Spinal cord (tissue), 10 donors: Measurements from ENCODE around the gene LCN15. TPM values are rescaled to one million over a fixed set of nuclear protein-coding genes. Genes with fewer than 3 reads are reported as not detected.
"Not testable (repeated sequence)": the region's sequence is repeated elsewhere in the genome, so short reads cannot be mapped to it uniquely, and the experiment has no call there.

ENCODE experiments used
- DNase-seq, 6 donors: peaks; one replicate each; pipeline versions ENCODE4 v3.0.0 to v3.0.0-alpha.2; 2013 to 2015; ENCODE audit warnings: low spot score in 6 of 6, low read depth in 4 of 6
- H3K27ac ChIP-seq: one replicate; pipeline ENCODE4 v1.5.1; 2013; ENCODE audit warnings: low read depth, low read length, control low read depth
- H3K27me3 ChIP-seq: one replicate; pipeline ENCODE4 v1.6.1; 2013; ENCODE audit warnings: low read length; ENCODE audit not compliant: control insufficient read depth, insufficient read depth
- H3K36me3 ChIP-seq: one replicate; pipeline ENCODE4 v1.6.1; 2013; ENCODE audit warnings: low read length; ENCODE audit not compliant: control insufficient read depth, insufficient read depth
- H3K4me1 ChIP-seq: one replicate; pipeline ENCODE4 v1.6.1; 2013; ENCODE audit warnings: low read length; ENCODE audit not compliant: control insufficient read depth, insufficient read depth
- H3K4me3 ChIP-seq: one replicate; pipeline ENCODE4 v1.5.1; 2013; ENCODE audit warnings: low read depth, low read length, control low read depth
- H3K9me3 ChIP-seq: one replicate; pipeline ENCODE4 v1.6.1; 2013; ENCODE audit warnings: low read length; ENCODE audit not compliant: control insufficient read depth, insufficient read depth
- WGBS: methylation state at CpG from one replicate; pipeline ENCODE4 v1.1.5; 2013; ENCODE audit warnings: missing lambda C conversion rate; ENCODE audit not compliant: insufficient coverage; 5-methylcytosine and 5-hydroxymethylcytosine counted together
- polyA plus RNA-seq, 2 donors: library from polyadenylated mRNA; unstranded; fragments of 120-200 nt; gene quantifications; one replicate each; pipeline ENCODE4 v1.2.1, GENCODE V29; 2013; ENCODE audit not compliant: insufficient read length in 2 of 2
- total RNA-seq, 2 donors: library from RNA; depleted of rRNA in 1 of 2; stranded (reverse); fragments of 120-200 nt in 1 of 2; fragments of >200 nt in 1 of 2; gene quantifications; one replicate each; pipeline versions ENCODE4 v1.2.3 to v1.2.4, GENCODE V29; 2013 to 2014
- donor health status: healthy.

LCN15 gene
- total and polyA plus RNA-seq, 4 donors, result 0.14 TPM; not detected in 3

DNA sequence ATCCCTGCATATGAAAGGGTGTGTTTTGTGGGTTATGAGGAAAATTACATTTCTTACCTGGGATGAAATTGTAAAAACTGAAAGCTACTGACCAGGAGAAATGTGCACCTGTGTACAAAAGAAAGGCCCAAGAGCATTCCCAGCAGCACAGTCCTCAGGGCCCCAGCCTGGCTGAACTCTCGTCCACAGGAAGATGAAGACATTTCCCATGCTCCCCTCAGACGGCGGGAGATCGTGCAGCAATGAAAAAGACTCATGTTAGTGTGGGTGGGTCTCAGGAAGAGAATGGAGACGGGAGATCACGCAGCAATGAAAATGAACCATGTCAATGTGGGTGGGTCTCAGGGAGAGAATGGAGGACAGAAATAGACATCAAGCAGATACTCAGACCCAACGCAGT is 12.6 kb upstream of the LCN15 start:
- no peak overlapping the region for H3K4me3 ChIP-seq
- no peaks in the 10 kb centered on the region for H3K36me3 ChIP-seq
- no peak for DNase-seq
- no peaks in the 10 kb centered on the region for H3K9me3 ChIP-seq
- WGBS, result 73% methylated on average over 7 of the region's 7 CpGs
- H3K27me3 ChIP-seq, result peaks cover 3% of the 10 kb centered on the region
- H3K4me1 ChIP-seq, result no peaks in the 10 kb centered on the region
- H3K27ac ChIP-seq, result peak overlapping the region; percentile 33

- H3K27ac ChIP-seq, result no peak overlapping the region
- DNase-seq, result no peak
- H3K27me3 ChIP-seq, result peaks cover 3% of the 10 kb centered on the region
- no peaks in the 10 kb centered on the region for H3K36me3 ChIP-seq
- WGBS, result 82% methylated on average over 5 of the region's 6 CpGs
- no peaks in the 10 kb centered on the region for H3K9me3 ChIP-seq
- no peaks in the 10 kb centered on the region for H3K4me1 ChIP-seq
- H3K4me3 ChIP-seq, result no peak overlapping the region
Observed at GRCh38 chr9:136775191-136775590, 10.9 kb upstream of the LCN15 start.

DNA sequence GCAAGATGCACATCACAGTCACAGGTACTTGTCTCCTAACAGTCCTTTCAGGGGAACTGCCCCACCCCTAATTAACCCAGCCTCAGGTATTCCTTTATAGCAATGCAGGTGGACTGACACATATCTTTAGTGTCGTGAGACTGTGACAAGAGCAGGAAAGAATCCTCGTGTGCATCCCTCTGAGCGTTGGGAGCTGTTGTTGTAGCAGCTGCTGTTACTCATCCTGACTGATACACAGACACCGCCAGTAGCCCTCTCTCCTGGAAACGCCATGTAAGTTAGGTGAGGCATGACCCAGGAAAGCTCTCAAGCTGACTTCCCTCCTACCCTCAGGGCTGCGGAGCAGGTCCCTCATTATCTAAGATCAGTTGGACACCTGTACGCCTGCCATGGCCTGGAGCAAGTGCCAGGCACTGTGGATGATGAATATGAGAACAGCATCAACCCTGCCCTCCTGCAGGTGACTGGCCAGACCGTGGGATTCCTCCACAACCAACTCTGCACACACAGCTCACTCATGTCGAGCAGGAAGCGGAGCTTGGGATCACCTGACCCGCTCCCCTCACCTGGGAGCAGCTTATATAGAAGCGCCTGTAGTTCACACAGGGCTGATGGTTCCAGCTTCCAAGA is 10.2 kb upstream of the LCN15 start:
- no peaks in the 10 kb centered on the region for H3K9me3 ChIP-seq
- 89% methylated on average over 12 of the region's 12 CpGs for WGBS
- H3K4me3 ChIP-seq, result no peak overlapping the region
- no peak for DNase-seq
- peaks cover 3% of the 10 kb centered on the region for H3K4me1 ChIP-seq
- H3K27me3 ChIP-seq, result peaks cover 3% of the 10 kb centered on the region
- no peaks in the 10 kb centered on the region for H3K36me3 ChIP-seq
- no peak overlapping the region for H3K27ac ChIP-seq

DNA sequence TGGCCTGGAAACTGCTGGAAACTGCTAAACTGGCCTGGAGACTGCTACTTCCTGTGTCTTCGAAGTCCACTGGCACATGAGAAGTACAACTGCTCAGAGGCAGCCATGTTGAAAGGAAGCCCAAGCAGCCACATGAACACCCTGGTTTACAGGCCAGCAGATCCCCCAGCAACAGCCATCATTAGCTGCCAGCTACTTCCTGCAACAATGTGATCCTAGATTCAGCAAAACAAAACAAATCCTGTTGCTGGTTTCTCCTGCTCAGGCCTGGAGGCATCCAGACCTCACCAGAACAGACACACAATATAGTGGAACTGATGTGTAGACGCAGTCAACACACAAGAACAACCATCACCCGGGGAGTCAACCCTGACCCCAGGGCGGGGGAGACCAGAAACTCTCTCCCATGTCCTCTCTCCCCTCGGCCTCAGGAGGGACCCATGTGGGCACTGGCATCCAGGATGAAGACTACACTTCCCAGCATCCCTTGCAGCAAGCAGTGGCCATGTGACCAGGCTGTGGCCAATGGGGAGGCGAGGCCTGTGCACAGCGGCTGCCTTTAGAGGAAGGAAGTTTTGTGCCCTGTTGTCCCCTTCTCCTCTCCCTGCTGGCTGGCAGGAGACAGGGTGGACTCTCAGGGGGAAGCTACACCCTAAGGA is 9.2 kb upstream of the LCN15 start:
- H3K9me3 ChIP-seq, result no peaks in the 10 kb centered on the region
- peak in 1 of 6 donors; percentile 58 for DNase-seq
- no peak overlapping the region for H3K27ac ChIP-seq
- peaks cover 3% of the 10 kb centered on the region for H3K4me1 ChIP-seq
- H3K27me3 ChIP-seq, result peaks cover 3% of the 10 kb centered on the region
- 87% methylated on average over 5 of the region's 7 CpGs for WGBS
- H3K4me3 ChIP-seq, result no peak overlapping the region
- no peaks in the 10 kb centered on the region for H3K36me3 ChIP-seq

DNA sequence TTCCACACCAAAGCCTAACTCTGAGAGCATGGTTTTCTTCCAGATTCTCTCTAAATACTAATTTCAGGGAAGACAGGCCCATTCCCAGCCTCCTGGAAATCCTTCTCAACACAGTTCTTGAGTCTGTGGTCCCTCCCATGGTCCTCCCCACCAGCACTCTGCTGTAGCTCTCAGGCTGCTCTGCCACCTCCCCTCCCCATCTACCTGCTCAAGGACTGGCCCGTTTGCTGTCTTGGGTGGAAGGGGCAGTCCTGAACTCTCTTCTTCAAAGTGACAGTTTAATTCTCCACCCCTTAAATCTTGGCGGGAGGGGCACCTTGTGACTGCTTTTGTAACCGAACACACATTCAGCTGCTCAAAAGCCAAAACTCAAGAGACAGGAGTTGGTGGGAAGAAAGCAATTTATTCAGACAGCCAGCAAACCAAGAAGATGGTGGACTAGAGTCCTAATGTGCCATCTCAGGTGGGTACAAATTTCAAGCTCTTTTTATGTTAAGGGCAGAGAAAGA is 7.6 kb upstream of the LCN15 start:
- WGBS, result no CpG with 5 or more reads among the region's 3 CpGs
- Histone ChIP-seq H3K4me1 (peaks cover 3% of the 10 kb centered on the region), H3K27ac (no peak overlapping the region), H3K27me3 (peaks cover 3% of the 10 kb centered on the region), H3K4me3 (no peak overlapping the region), H3K9me3 (no peaks in the 10 kb centered on the region), H3K36me3 (no peaks in the 10 kb centered on the region)
- no peak for DNase-seq

DNA sequence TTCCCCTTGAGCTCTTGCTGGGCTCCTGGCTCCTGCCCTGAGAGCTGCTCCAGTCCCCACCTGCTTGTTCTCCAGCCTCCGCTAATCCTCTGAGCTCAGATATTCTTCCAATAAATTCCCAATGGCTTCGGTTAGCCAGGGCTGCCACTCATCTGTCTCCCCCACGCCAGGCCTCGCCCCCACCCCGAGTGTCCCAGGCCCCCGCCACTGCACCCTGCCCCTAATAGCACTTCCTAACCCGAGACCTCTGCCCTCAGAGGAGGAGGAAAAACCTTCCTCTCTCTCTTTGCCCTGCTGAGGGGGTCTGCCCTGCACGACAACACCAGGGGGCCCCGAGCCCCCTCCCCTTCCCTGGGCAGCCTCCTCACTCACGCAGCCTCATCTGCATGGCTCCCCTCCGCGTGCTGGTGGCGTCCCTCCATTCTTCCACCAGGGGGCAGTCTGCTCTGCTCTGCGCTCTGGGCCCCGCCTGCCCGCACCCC is 5.4 kb upstream of the LCN15 start:
- Histone ChIP-seq H3K4me3 (no peak overlapping the region), H3K27ac (no peak overlapping the region), H3K4me1 (peaks cover 3% of the 10 kb centered on the region), H3K36me3 (no peaks in the 10 kb centered on the region), H3K9me3 (no peaks in the 10 kb centered on the region), H3K27me3 (peaks cover 3% of the 10 kb centered on the region)
- 22% methylated on average over 8 of the region's 16 CpGs for WGBS
- DNase-seq, result no peak

GRCh38 chr9:136766410-136767120 is 2.2 kb upstream of the LCN15 start:
- H3K36me3 ChIP-seq, H3K4me3 ChIP-seq, H3K9me3 ChIP-seq, H3K4me1 ChIP-seq, H3K27ac ChIP-seq: not testable (repeated sequence)
- WGBS, result 50% methylated on average over 11 of the region's 18 CpGs
- peak in 2 of 6 donors; percentile 34 to 71 for DNase-seq
- peaks cover 11% of the 10 kb centered on the region for H3K27me3 ChIP-seq

DNA sequence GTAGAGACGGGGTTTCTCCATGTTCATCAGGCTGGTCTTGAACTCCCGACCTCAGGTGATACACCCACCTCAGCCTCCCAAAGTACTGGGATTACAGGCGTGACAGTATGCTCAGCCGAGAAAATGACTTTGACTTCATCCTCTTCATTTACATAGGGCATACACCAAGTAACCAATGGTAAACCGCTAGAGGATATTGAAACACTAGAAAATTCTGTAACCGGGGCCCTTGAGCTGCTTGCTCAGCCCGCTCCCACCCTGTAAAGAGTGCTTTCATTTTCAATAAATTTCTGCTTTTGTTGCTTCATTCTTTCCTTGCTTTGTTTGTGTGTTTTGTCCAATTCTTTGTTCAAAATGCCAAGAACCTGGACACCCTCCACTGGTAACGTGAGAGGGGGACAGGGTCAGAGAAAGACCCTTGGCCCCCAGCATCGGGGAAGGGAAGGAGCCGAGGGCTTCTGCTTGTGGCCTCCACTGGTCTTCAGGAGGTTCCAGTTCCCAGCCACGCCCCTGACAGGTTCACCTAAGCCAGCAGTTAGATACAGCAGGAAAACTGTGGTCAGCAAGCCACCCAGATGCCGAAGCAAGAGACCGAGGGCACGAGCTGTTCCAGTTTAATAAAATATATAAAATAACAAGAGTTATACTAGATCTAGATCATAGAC is 1.6 kb upstream of the LCN15 start:
- peaks cover 12% of the 10 kb centered on the region for H3K4me1 ChIP-seq
- H3K4me3 ChIP-seq, H3K36me3 ChIP-seq, H3K9me3 ChIP-seq, H3K27ac ChIP-seq, DNase-seq: not testable (repeated sequence)
- H3K27me3 ChIP-seq, result peaks cover 11% of the 10 kb centered on the region
- 79% methylated on average over 7 of the region's 14 CpGs for WGBS

- H3K4me3 ChIP-seq, result no peak overlapping the region
- peaks cover 14% of the 10 kb centered on the region for H3K4me1 ChIP-seq
- 90% methylated on average over 11 of the region's 14 CpGs for WGBS
- no peak overlapping the region for H3K27ac ChIP-seq
- DNase-seq, result no peak
- H3K36me3 ChIP-seq, result no peaks in the 10 kb centered on the region
- H3K9me3 ChIP-seq, result no peaks in the 10 kb centered on the region
- H3K27me3 ChIP-seq, result peaks cover 11% of the 10 kb centered on the region
Observed at GRCh38 chr9:136765041-136765440, 723 bp upstream of the LCN15 start.
